DMS53 treated with DMSO at 0.1 percent for 48 hours (cell line): ENCODE measurements around the gene PYROXD2.

ENCODE experiments used
- DNase-seq: peaks from one replicate; lab custom pipeline; 2025; ENCODE audit not compliant: unreplicated experiment; lab: John Stamatoyannopoulos, UW

PYROXD2 gene

GRCh38 chr10:98435178-98435577 is 20.2 kb upstream of the PYROXD2 start:
- no peak for DNase-seq

GRCh38 chr10:98433881-98434732 is 19.1 kb upstream of the PYROXD2 start:
- no peak for DNase-seq

GRCh38 chr10:98433371-98433770 is 18.4 kb upstream of the PYROXD2 start:
- no peak for DNase-seq

DNA sequence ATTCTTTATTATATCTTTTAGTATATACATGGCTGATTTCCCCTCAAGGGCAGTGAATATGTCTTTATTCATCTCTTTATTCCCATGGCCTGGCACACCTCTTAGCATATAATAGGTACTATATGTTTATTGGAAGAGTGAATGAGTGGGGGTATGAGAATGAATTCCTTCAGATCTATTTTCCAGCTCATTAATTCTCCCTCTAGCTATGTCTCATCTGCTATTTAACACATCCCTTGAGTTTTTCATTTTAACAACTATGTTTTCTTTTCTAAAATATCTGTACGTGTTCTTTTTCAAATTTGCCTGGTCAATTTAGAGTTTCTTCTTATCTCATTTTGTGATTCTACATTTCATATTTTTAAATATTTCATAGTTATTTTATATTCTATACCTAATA is 17.3 kb upstream of the PYROXD2 start:
- no peak for DNase-seq

DNA sequence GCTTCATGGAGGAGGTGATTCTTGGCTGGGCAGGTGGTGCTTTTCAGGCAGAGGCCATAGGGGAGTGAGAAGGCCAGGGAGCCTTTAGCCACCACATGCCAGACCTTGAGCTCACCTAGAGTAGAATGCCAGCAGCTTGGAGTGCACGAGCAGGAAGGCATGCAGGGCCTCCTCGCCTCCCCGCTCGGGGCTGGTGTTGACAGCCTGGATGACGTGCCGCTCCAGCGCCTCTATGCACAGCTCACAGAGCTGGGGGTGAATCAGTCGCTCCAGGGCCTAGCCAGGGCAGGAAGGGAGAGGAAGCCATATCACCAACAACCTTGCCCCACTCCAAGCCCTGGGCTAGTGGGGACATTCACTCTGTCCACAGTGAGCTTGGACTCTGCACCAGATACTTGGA is 16.0 kb upstream of the PYROXD2 start:
- DNase-seq, result no peak

GRCh38 chr10:98430427-98430826 is 15.4 kb upstream of the PYROXD2 start:
- DNase-seq, result no peak

DNA sequence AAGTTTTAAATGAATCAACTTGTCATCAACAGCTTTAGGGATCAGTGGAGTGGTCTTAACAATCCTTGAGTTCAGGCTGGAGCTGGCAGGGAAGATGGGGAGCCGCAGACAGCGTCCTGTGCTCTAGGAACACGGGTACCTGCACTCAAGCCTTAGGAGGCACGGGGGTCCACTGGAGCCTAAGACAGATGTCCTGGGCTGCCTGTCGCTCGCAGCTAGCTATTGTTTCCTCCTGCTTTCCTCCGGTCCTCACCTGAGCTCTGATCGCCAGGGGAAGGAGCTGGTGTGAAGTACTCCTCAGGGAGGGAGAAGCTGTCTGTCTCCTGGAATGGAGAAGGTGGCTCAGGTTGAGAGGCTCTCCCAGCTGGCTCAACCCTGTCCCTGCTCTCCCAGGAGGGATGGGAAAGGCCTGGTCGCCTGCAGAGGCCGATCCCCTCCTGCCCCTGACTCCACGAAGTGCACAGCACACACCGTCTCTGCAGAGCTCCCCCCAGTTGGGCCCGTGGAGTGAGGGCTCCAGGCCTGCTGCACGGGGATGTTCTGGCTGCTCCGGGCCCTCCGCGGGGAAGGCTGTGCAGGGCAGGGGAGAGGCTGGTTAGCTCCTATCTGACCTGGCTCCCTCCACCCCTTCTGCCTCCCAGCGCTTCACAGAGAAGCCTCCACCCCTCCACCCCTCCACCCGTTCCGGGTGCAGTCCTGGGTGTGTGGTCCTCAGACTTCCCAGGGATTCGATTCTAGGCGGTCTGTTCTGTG is 14.5 kb upstream of the PYROXD2 start:
- no peak for DNase-seq

DNA sequence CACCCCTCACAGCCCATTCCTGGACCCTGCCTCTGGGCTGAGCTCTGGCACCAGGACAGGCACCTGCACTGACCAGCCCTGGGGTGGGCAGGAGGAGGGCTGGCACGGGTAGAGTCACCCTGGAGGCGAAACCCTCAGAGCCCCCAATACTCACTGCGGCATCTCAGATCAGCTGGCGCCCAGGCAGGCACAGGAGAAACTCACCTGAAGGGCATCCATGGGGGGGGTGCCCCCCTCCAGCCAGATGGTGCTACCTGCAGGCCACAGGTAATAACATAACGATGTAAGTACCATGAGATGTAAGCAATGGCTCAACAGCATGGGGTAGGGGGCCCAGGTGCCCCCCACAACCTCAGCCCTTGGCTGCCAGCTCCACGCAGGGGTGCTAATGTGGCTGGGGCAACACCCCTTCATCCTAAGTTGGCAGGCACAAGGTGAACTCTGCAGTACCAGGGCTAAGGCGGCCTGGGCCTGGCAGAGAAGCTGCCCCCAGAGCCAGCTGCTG is 12.1 kb upstream of the PYROXD2 start:
- DNase-seq, result no peak

GRCh38 chr10:98425511-98426352 is 10.8 kb upstream of the PYROXD2 start:
- DNase-seq, result peak; percentile 20

DNA sequence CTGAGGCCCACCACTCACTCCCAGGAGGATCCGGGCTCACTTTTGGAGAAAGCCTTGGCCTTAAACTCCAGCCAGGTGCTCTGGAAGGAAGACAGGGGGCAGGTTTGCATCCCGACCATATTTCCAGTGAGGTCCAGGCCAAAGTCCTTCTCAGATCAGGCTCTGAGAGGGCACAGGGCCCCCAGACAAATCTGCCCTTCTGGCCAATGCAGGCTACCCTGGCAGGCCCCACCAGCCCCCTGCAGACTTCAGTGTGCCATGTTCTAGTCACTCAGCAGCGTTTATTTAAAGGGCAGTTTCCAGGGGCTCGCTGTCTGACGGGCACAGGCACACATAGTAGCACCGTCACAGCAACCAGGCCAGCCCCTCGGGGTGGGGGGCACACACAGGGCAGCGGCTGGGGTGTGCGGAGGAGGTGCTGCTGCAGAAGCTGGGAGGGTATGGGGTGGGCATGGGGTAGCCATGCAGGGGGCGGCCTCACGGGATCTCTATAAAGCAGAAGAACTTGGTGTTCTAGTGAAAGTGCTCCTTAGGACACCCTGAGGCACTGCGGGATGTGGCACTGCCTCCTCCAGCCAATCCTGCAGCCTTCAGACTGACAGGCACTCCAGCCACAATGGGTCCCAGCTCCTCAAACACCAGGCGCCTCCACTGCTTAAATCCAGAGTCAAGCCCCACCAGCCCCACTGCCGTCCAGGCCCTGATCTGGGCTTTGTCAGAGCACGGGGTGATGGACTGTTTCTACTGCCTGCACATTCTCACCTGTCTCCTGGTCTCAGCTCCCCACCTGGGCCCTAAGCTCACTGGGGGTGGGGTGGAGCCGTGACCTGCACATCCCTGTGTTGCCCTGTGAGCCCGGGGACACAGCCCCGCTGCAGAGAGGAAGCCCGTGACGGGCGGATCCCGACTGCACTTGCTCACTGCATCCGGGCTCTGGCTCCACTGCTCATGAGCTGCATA is 9.6 kb upstream of the PYROXD2 start:
- no peak for DNase-seq

- no peak for DNase-seq
These were observed 8.7 kb upstream of the PYROXD2 start for GRCh38 chr10:98423691-98424120.

DNA sequence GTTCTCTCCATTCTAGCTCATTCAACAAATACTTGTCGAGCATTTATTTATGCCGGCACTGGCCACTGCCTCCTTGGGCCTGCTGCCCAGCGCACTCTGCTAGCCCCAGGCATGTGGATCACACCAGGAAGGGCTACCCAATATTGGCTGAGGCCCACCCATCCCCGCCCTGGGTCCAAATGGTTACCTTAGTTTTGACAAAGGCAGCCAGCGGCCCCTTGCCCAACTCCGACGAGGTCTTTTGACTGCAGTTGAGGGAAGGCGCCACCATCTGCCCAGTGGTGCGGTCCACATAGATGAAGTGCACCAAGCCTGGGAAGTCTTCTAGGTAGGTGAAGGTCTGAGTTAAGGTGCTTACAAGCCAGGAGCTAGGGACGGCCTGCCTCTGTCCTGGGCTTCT is 7.2 kb upstream of the PYROXD2 start:
- DNase-seq, result no peak

DNA sequence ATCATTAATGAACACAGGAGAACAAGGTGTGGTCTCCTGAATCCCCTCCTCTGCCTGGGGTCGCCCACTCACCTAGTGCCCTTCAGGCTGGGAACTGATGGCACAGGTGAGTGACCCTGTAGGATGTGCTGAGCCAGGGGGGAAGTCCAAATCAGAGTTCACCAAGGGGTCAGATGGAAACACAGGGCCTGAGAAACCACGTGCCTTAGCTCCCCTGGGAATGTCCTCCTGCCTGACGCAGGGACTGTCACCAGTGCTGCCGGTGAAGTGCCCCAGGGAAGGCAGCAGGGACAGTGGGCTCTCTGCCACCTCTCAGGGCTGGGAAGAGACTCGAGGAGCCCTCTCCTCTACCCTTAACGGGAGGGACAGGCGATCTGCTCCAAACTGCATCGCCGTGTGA is 5.8 kb upstream of the PYROXD2 start:
- no peak for DNase-seq

DNA sequence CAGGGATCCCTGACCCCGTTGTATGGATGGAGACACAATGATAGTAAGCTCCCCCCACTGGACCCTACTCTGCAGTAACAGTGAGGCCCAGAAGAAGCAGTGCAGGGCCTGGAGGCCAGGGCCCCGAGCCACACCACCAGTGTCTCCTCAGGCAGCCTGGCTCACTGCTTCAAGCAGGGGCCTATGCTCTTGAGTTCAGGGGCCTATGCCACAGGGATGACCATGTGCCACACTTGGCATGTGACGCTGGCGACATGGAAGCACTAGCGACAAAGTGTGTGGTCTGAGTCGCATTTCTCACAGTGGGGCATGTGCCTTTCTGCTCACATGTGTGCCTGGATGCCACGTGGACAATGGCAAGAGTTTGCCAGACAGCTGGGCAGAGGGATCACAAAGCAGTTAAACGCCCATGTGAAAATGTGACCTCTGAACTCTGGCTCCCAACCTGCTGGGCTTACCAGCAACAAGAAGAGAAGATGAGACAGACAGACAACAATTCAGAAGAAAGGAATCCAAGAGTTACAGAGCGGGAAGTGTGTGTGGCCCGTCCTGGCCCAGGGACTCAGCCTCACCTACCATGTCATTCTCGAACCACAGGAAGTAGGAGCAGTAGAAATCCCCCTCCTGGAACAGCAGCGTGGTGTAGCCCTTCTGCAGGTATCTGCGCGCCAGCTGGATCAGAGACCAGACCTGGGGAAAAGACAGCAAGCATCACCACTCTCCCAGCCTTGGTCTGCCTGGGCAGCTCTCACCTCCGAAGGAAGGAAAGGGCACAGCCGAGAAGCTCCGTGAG is 4.7 kb upstream of the PYROXD2 start:
- DNase-seq, result no peak

DNA sequence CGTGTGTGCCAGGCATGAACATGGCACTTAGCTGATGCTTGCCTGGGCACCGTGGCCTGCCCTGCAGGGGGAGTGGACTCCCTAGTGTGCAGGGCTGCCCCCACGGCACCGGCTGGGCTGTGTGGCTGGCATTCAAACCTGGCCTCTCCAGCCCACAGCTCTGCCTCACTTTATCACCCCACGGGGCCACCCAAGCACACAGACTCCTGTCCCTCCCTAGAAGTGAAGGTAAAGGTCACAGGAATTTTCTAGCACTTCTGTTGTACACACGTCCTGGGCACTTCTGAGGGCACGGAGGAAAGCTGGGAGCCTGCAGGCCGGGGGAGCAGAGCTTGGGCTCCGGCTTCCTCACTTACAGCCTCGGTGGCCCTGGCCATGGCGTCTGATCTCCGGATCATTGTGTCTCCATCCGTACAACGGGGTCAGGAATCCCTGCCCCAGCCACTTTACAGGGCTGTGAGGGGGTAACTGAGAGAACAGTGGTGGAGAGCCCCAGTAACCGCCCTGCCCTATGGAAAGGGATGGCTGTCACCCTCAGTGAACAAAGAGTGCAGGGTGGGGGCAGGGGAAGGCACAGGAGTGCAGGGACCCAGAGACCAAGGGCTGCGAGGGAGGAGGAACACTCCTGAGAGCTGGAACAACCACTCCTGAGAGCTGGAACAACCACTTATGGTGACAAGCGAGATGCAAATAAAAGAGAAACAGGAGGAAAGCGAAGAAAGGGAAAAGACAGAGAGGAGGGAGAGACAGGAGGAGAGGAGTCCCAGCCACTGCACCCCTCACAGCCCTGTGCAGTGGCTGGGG is 3.9 kb upstream of the PYROXD2 start:
- DNase-seq, result no peak

- DNase-seq, result no peak
These were observed 3.1 kb upstream of the PYROXD2 start for GRCh38 chr10:98417973-98418664.

- no peak for DNase-seq
These were observed 2.5 kb upstream of the PYROXD2 start for GRCh38 chr10:98417481-98417959.
